H1 (cell line): ENCODE data around the gene CATSPERD. TPM values are rescaled to one million over a fixed set of nuclear protein-coding genes. Genes with fewer than 3 reads are reported as not detected.

Source experiments
- CTCF ChIA-PET: fragments of 300-600 bp; sonication (Branson Sonifier 250); formaldehyde crosslinking; loops from one replicate; lab custom pipeline; 2021; ENCODE audit not compliant: partially characterized antibody; lab: Charles Lee
- POLR2A ChIA-PET: fragments of 300-600 bp; sonication (Branson Sonifier 250); formaldehyde crosslinking; loops from one replicate; lab custom pipeline; 2021; ENCODE audit warnings: inconsistent platforms; ENCODE audit not compliant: partially characterized antibody; lab: Charles Lee
- DNase-seq, 2 experiments: peaks; one replicate each; pipeline versions ENCODE4 v3.0.0 to v3.0.0-alpha.2; 2010 to 2022; ENCODE audit warnings: low spot score in 2 of 2, low read depth in 1 of 2, mixed read lengths in 1 of 2
- FAIRE-seq: peaks from 2 replicates; lab custom pipeline; 2011; peaks lifted over from hg19 to GRCh38; lab: Jason Lieb, UNC
- H2AFZ ChIP-seq: 2 replicates; pipeline ENCODE4 v1.8.1; 2012; ENCODE audit warnings: low read length, inconsistent platforms
- H2AK5ac ChIP-seq: 2 replicates; pipeline ENCODE4 v1.6.1; 2013; ENCODE audit warnings: low read depth, low read length
- H2BK120ac ChIP-seq: replicated peaks from 2 replicates; pipeline ENCODE3; 2013; ENCODE audit warnings: low read depth, low read length, inconsistent platforms
- H2BK12ac ChIP-seq: 2 replicates; pipeline ENCODE4 v1.6.1; 2013; ENCODE audit warnings: low read depth, low read length
- H2BK15ac ChIP-seq: 2 replicates; pipeline ENCODE4 v1.6.1; 2013; ENCODE audit warnings: low read length
- H2BK20ac ChIP-seq: 2 replicates; pipeline ENCODE4 v1.6.1; 2013; ENCODE audit warnings: low read length
- H2BK5ac ChIP-seq: 2 replicates; pipeline ENCODE4 v1.6.1; 2013; ENCODE audit warnings: low read depth, low read length
- H3K14ac ChIP-seq: 2 replicates; pipeline ENCODE4 v1.6.1; 2013; ENCODE audit warnings: inconsistent platforms; ENCODE audit not compliant: insufficient read length
- H3K18ac ChIP-seq: 2 replicates; pipeline ENCODE4 v1.6.1; 2013; ENCODE audit warnings: low read length; ENCODE audit errors: extremely low read depth
- H3K23ac ChIP-seq: 2 replicates; pipeline ENCODE4 v1.6.1; 2013; ENCODE audit warnings: inconsistent platforms; ENCODE audit not compliant: insufficient read length
- H3K23me2 ChIP-seq: 2 replicates; pipeline ENCODE4 v1.6.1; 2013; ENCODE audit warnings: low read depth, low read length
- H3K27ac ChIP-seq: 2 replicates; pipeline ENCODE4 v1.6.1; 2011; ENCODE audit warnings: low read depth, low read length, inconsistent platforms
- H3K27me3 ChIP-seq, 4 experiments: replicated peaks in 1 of 4; 1 replicate in 1 of 4; 2 replicates in 3 of 4; pipeline versions ENCODE4 v1.6.1 to v1.8.1; 2011 to 2013; ENCODE audit warnings: low read length in 3 of 4, mild to moderate bottlenecking in 3 of 4, inconsistent platforms in 2 of 4, mixed read lengths in 2 of 4, moderate library complexity in 1 of 4; ENCODE audit not compliant: control insufficient read depth in 3 of 4, insufficient read depth in 3 of 4; ENCODE audit errors: extremely low read depth in 1 of 4
- H3K36me3 ChIP-seq, 4 experiments: 2 replicates each; pipeline versions ENCODE4 v1.6.1 to v1.8.1; 2011 to 2013; ENCODE audit warnings: mild to moderate bottlenecking in 4 of 4, low read length in 3 of 4, moderate library complexity in 2 of 4, control low read depth in 1 of 4, inconsistent platforms in 1 of 4; ENCODE audit not compliant: insufficient read depth in 4 of 4, control insufficient read depth in 2 of 4
- H3K4ac ChIP-seq: replicated peaks from 2 replicates; pipeline ENCODE3; 2013; ENCODE audit warnings: low read length, low read depth, mixed read lengths, inconsistent platforms; ENCODE audit not compliant: insufficient read length
- H3K4me1 ChIP-seq, 4 experiments: replicated peaks in 1 of 4; 1 replicate in 1 of 4; 2 replicates in 3 of 4; pipeline versions ENCODE4 v1.6.1 to v1.8.1; 2011 to 2013; ENCODE audit warnings: low read length in 3 of 4, inconsistent platforms in 2 of 4, mixed read lengths in 1 of 4; ENCODE audit not compliant: insufficient read depth in 4 of 4, control insufficient read depth in 3 of 4
- H3K4me2 ChIP-seq, 2 experiments: 2 replicates each; pipeline versions ENCODE4 v1.6.1 to v1.8.1; 2011 to 2013; ENCODE audit warnings: low read depth in 2 of 2, low read length in 2 of 2, control low read depth in 1 of 2, inconsistent platforms in 1 of 2, mild to moderate bottlenecking in 1 of 2; ENCODE audit not compliant: insufficient read depth in 1 of 2
- H3K4me3 ChIP-seq, 4 experiments: fragments of 200-600, 300-600 bp in 1 of 4; sonication (generic), shearing (Covaris generic), sonication (Bioruptor Twin) in 1 of 4; 2 replicates each; pipeline versions ENCODE4 v1.5.1 to v1.8.1; 2011 to 2016; ENCODE audit warnings: low read length in 4 of 4, low read depth in 3 of 4, control low read depth in 2 of 4, inconsistent platforms in 2 of 4, mild to moderate bottlenecking in 2 of 4, mixed read lengths in 1 of 4, moderate library complexity in 1 of 4; ENCODE audit not compliant: insufficient read depth in 2 of 4; ENCODE audit errors: extremely low read depth in 1 of 4
- H3K56ac ChIP-seq: replicated peaks from 2 replicates; pipeline ENCODE3; 2013; ENCODE audit warnings: low read depth, mild to moderate bottlenecking, mixed read lengths, low read length, inconsistent platforms; ENCODE audit not compliant: insufficient read length
- H3K79me1 ChIP-seq: 2 replicates; pipeline ENCODE4 v1.6.1; 2013; ENCODE audit warnings: low read depth, low read length, control low read depth
- H3K79me2 ChIP-seq, 2 experiments: 2 replicates each; pipeline versions ENCODE4 v1.6.1 to v1.8.1; 2012 to 2013; ENCODE audit warnings: low read length in 2 of 2, mild to moderate bottlenecking in 2 of 2, inconsistent platforms in 1 of 2; ENCODE audit not compliant: insufficient read depth in 2 of 2, control insufficient read depth in 1 of 2
- H3K9ac ChIP-seq, 4 experiments: replicated peaks in 1 of 4; 1 replicate in 1 of 4; 2 replicates in 3 of 4; pipeline versions ENCODE4 v1.6.1 to v1.8.1; 2011 to 2013; ENCODE audit warnings: low read depth in 3 of 4, low read length in 3 of 4, control low read depth in 2 of 4, mild to moderate bottlenecking in 2 of 4, moderate library complexity in 2 of 4, inconsistent platforms in 1 of 4; ENCODE audit errors: extremely low read depth in 1 of 4
- H3K9me3 ChIP-seq, 2 experiments: 2 replicates each; pipeline versions ENCODE4 v1.6.1 to v1.8.1; 2012 to 2013; ENCODE audit warnings: mild to moderate bottlenecking in 2 of 2, moderate library complexity in 2 of 2, control low read depth in 1 of 2, inconsistent platforms in 1 of 2, low read depth in 1 of 2, low read length in 1 of 2, mixed read lengths in 1 of 2; ENCODE audit not compliant: insufficient read depth in 2 of 2
- H4K20me1 ChIP-seq, 2 experiments: replicated peaks in 1 of 2; 2 replicates each; pipeline versions ENCODE3 to v1.8.1; 2011 to 2013; ENCODE audit warnings: inconsistent platforms in 2 of 2, low read length in 2 of 2, mild to moderate bottlenecking in 1 of 2; ENCODE audit not compliant: insufficient read depth in 2 of 2, control insufficient read depth in 1 of 2
- H4K5ac ChIP-seq: 2 replicates; pipeline ENCODE4 v1.6.1; 2013; ENCODE audit warnings: low read length, low read depth, mixed read lengths, inconsistent platforms; ENCODE audit not compliant: insufficient read length
- H4K8ac ChIP-seq: 2 replicates; pipeline ENCODE4 v1.8.0; 2013; ENCODE audit warnings: mild to moderate bottlenecking, moderate library complexity, low read length, inconsistent platforms; ENCODE audit not compliant: insufficient read depth; ENCODE audit errors: extremely low read depth
- H4K91ac ChIP-seq: replicated peaks from 2 replicates; pipeline ENCODE3; 2013; ENCODE audit warnings: low read length, mixed read lengths, inconsistent platforms; ENCODE audit not compliant: insufficient read length
- EGR1 ChIP-seq: IDR thresholded peaks from 2 replicates; pipeline ENCODE4 v1.6.1; 2011; ENCODE audit warnings: low read depth, low read length, borderline replicate concordance
- NANOG ChIP-seq: IDR thresholded peaks from 2 replicates; pipeline ENCODE4 v1.6.1; 2011; ENCODE audit warnings: low read length, low read depth, mild to moderate bottlenecking, inconsistent platforms; ENCODE audit not compliant: insufficient read depth, poor library complexity, severe bottlenecking
- TBP ChIP-seq: IDR thresholded peaks from 2 replicates; pipeline ENCODE4 v1.6.1; 2011; ENCODE audit warnings: low read depth, low read length, improper control_type of control experiment
- WGBS, 2 experiments: shearing (Covaris generic) in 1 of 2; methylation state at CpG; one replicate each; pipeline versions ENCODE4 v1.1.6 to v1.1.7; 2013 to 2015; ENCODE audit warnings: low lambda C conversion rate in 2 of 2, mixed read lengths in 2 of 2, inconsistent platforms in 1 of 2, low coverage in 1 of 2, missing lambda C conversion rate in 1 of 2; ENCODE audit not compliant: insufficient replicate concordance in 2 of 2, insufficient coverage in 1 of 2, insufficient read length in 1 of 2; ENCODE audit errors: extremely low coverage in 1 of 2, missing lambda C conversion rate in 1 of 2; 5-methylcytosine and 5-hydroxymethylcytosine counted together
- polyA plus RNA-seq, 7 experiments: library from polyadenylated mRNA; depleted of rRNA in 3 of 7; stranded (reverse) in 5 of 7; unstranded in 2 of 7; fragments of >200 nt in 5 of 7; fragments of 200-250 nt in 2 of 7; gene quantifications; 1 replicate in 5 of 7; 2 replicates in 1 of 7; 4 replicates in 1 of 7; pipeline versions ENCODE4 v1.2.1 to v1.2.3, GENCODE V29; 2011 to 2013; ENCODE audit warnings: missing spikeins in 2 of 7, mixed read lengths in 2 of 7
- total RNA-seq: library from RNA; stranded (reverse); fragmentation: NEBNext Ultra II Directional; extraction: Animal tissue kit (Norgen Biotek cat#: 25700); gene quantifications from 2 replicates; pipeline ENCODE4 v1.2.1, GENCODE V29; 2021

The CATSPERD gene
- total and polyA plus RNA-seq, 2 of the 8 experiments (the other 6 are each of a cell fraction or from before 2014, with no cell fraction given), result 0.12 TPM; not detected in 1

GRCh38 chr19:5694956-5695648 is 25.3 kb upstream of the CATSPERD start:
- Histone ChIP-seq H3K27me3 (no peaks in the 10 kb centered on the region), H3K18ac (no peak overlapping the region), H4K5ac (no peak overlapping the region), H3K14ac (no peak overlapping the region), H2BK15ac (no peak overlapping the region), H2AFZ (no peak overlapping the region), H3K36me3 (peaks cover 45 to 81% (median 72%) of the 10 kb centered on the region in 4 experiments), H3K4me1 (no peaks in the 10 kb centered on the region; a peak in 1 of 7 replicates), H3K23ac (no peak overlapping the region), H3K79me2 (peaks cover 10 to 39% of the 10 kb centered on the region in 2 experiments), H3K9ac (no peak overlapping the region), H3K4me2 (no peak overlapping the region), H3K23me2 (peaks cover 2% of the 10 kb centered on the region; the same call in 1 of the 2 replicates), H2BK20ac (no peak overlapping the region), H3K56ac (no peak overlapping the region), H3K4ac (no peak overlapping the region), H3K27ac (no peak overlapping the region), H2BK5ac (no peak overlapping the region), H3K79me1 (peaks cover 6% of the 10 kb centered on the region), H2BK120ac (no peak overlapping the region), H2BK12ac (no peak overlapping the region), H3K4me3 (no peak overlapping the region), H3K9me3 (no peaks in the 10 kb centered on the region), H4K91ac (no peak overlapping the region), H4K8ac (peak overlapping the region; percentile 25), H2AK5ac (no peak overlapping the region), H4K20me1 (peaks cover 43 to 49% of the 10 kb centered on the region in 2 experiments)
- 83% methylated on average over 8 of the region's 8 CpGs; no CpG with 5 or more reads in 1 of the 2 experiments for WGBS, 2 experiments
- DNase-seq, result no peak
- CTCF ChIA-PET, result interaction anchor here (0.6 to 1.6 kb wide), 2 partner anchors 98 to 188 kb away, joined by 3 to 4 read pairs; no protein-coding TSS in a partner anchor
- no peak for FAIRE-seq
- POLR2A ChIA-PET, result interaction anchor here (1.0 to 15.6 kb wide), 6 partner anchors 9 to 96 kb away, joined by 3 to 620 read pairs (median 8); partner anchors contain the start of genes CATSPERD, DUS3L and LONP1
- TF ChIP-seq TBP (no peak), NANOG (no peak), EGR1 (no peak)
